Endothelial cell of hepatic sinusoid (primary cell): ENCODE results near the gene CGB8.
"Not testable (repeated sequence)": the region's sequence is repeated elsewhere in the genome, so short reads cannot be mapped to it uniquely, and the experiment has no call there.

ENCODE experiments used
- in situ Hi-C: cut with HindIII; loops from 2 replicates; pipeline ENCODE4 v1.10.0; 2017; ENCODE audit warnings: low sequenced_read_pairs

The CGB8 gene

GRCh38 chr19:49065905-49066512, 17.1 kb upstream of the CGB8 start:
- in situ Hi-C loops: no loop called here

GRCh38 chr19:49064768-49065611, 16.1 kb upstream of the CGB8 start, which contains the start of gene NTF4:
Gene NTF4 (minus strand): TSS chr19:49064818. CDS start chr19:49061997, 2,821 bp downstream.
- in situ Hi-C loops: no loop called here

- in situ Hi-C loops: no loop called here
Measured at GRCh38 chr19:49064029-49064629, 15.2 kb upstream of the CGB8 start.

- in situ Hi-C loops: no loop called here
Measured at GRCh38 chr19:49061445-49061844, 12.5 kb upstream of the CGB8 start.

GRCh38 chr19:49061000-49061399, 12.1 kb upstream of the CGB8 start:
- in situ Hi-C loops: no loop called here

- in situ Hi-C loops: no loop called here
Measured at GRCh38 chr19:49059053-49059452, 10.1 kb upstream of the CGB8 start.

GRCh38 chr19:49058562-49058961, 9.7 kb upstream of the CGB8 start:
- in situ Hi-C loops: no loop called here

- in situ Hi-C loops: no loop called here
Measured at GRCh38 chr19:49057636-49058234, 8.8 kb upstream of the CGB8 start, which contains the start of gene CGB7. Gene CGB7 (minus strand): TSS chr19:49057749. CDS start chr19:49055375, 2,374 bp downstream.

GRCh38 chr19:49056902-49057596, 8.1 kb upstream of the CGB8 start:
- in situ Hi-C loops: not testable (repeated sequence)

- in situ Hi-C loops: no loop called here
Measured at GRCh38 chr19:49056101-49056901, 7.4 kb upstream of the CGB8 start.

- in situ Hi-C loops: not testable (repeated sequence)
Measured at GRCh38 chr19:49050376-49051033, 1.6 kb upstream of the CGB8 start.

GRCh38 chr19:49049834-49050233, 923 bp upstream of the CGB8 start:
- in situ Hi-C loops: not testable (repeated sequence)

- in situ Hi-C loops: not testable (repeated sequence)
Measured at GRCh38 chr19:49043548-49043947, 5.4 kb downstream of the CGB8 start, which contains the start of gene CGB5. Gene CGB5 (plus strand): TSS chr19:49043848. CDS start chr19:49044210, 362 bp downstream.

GRCh38 chr19:49042666-49043065, 6.2 kb downstream of the CGB8 start:
- in situ Hi-C loops: not testable (repeated sequence)

- in situ Hi-C loops: no loop called here
Measured at GRCh38 chr19:49042177-49042576, 6.7 kb downstream of the CGB8 start.

GRCh38 chr19:49039736-49040135, 9.2 kb downstream of the CGB8 start:
- in situ Hi-C loops: not testable (repeated sequence)

- in situ Hi-C loops: not testable (repeated sequence)
Measured at GRCh38 chr19:49038557-49039276, 10.2 kb downstream of the CGB8 start.

- in situ Hi-C loops: not testable (repeated sequence)
Measured at GRCh38 chr19:49038111-49038510, 10.8 kb downstream of the CGB8 start.

- in situ Hi-C loops: not testable (repeated sequence)
Measured at GRCh38 chr19:49036815-49037214, 12.1 kb downstream of the CGB8 start, which contains the start of gene CGB1. Gene CGB1 (minus strand): TSS chr19:49036895. CDS start chr19:49036711, 184 bp downstream.
